CD4-positive, alpha-beta T cell treated with Interleukin-17A for 4 hours (primary cell): ENCODE data around the gene PLA2G4B.

Source experiments
- DNase-seq: peaks from one replicate; pipeline ENCODE4 v3.0.0-alpha.2; 2020; ENCODE audit warnings: mixed read lengths

Gene PLA2G4B

GRCh38 chr15:41838400-41838897 is at the start of gene PLA2G4B:
Gene PLA2G4B (plus strand): TSS chr15:41838847. CDS start chr15:41838914, 67 bp downstream.
- DNase-seq: no peak

- no peak for DNase-seq
These were observed 49.4 kb upstream of the PLA2G4B start for GRCh38 chr15:41789236-41789635.

GRCh38 chr15:41789662-41790061 is 49.0 kb upstream of the PLA2G4B start:
- DNase-seq: no peak

DNA sequence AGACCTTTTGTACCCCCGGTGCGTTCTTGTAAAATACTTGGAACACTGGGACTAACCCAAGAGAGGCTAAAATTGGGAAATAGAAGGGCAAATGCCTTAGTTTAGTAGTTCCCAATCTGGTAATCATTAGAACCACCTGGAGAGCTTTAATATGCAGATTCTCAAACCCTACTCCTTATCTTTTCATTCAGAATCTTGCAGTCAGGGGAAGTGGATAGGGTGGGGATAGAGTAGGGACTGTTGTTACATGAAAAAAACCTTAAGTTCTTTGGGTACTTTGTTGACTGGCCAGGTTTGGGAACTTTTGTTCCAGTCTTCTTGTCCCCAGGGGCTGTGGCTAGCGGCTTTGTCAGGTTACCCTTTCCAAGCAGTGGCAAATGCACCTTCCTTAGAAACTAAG is 48.5 kb upstream of the PLA2G4B start:
- DNase-seq: no peak

DNA sequence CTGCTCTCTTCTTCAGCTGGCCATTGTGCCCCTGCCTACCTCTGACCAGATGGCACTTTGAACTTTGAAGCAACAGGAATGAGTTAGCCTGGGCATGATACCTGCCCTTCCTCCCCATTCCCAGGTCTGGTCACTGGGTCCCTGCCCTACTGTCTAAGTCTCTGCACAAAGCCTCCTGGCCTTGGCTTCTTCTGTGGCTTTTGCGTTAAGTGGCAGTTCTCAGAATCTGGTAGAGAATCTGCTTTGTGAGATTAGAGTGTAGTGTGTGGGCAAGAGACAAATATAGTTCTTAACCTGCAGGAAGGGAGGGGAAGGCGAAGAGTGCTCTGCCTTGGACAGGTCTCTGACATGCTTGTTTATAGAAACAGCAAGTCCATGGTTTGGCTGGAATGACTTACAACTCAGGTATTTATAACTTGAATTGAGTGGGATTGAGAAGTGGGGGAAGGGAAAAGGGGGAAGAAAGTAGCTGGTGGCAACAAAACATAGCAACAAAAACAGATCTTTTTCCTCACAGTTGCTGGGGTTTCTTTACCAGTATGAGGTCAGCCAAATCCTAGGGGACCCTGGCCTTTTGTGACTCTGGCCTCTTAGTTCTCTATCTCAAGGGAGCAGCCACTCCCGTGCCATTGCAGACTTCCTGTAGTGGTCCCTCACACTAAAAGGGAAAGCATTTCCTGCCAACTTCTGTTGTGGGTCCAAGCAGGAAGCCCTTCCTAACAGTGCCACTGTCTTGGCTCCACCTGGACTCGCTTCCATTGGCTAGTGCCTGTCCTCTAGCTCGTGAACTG is 47.7 kb upstream of the PLA2G4B start:
- no peak for DNase-seq

DNA sequence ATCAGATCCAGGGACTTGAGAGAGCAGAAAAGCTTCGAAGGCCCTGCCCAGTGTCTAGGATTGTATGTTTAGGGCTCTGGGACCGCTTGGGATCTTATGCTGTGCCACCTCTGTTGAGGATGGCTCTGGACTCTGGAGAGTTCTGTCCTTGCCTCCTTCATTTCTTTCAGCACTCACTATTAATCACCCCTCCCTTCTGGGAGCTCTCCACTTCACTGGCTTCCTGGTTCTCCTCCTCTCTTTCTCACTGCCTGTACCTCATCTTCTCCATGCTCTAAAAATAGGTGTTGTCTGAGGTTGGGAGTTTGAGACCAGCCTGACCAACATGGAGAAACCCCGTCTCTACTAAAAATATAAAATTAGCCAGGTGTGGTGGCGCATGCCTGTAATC is 47.1 kb upstream of the PLA2G4B start:
- no peak for DNase-seq

DNA sequence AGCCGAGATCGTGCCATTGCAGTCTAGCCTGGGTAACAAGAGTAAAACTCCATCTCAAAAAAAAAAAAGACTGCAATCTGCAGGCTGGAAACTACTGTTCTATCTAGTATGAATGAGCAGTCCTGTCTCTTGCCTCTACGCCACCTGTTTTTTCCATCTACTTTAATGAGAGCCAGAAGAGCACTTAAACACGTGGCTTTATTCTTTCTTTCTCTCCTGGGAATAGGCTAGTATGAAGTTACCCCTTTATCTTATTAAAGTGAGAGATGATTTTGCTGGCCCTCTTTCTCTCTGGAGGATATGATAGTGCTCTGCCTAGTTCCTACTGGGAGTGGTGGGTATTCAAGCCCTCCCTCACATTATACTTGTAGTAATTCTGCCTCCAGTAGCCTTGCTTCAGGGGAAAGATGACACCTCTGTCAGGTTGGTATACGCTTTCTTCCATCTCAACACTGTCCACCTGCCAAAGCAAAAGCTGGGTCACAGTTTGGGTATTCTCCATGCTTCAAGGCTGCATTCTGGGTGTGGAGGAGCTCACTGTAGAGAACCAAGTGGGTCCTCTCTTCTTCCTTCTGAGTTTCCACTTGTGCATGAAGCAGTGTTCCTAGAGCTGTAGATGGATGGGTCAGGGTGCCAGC is 46.5 kb upstream of the PLA2G4B start:
- DNase-seq: no peak

- no peak for DNase-seq
These were observed 44.6 kb upstream of the PLA2G4B start for GRCh38 chr15:41794081-41794480.

DNA sequence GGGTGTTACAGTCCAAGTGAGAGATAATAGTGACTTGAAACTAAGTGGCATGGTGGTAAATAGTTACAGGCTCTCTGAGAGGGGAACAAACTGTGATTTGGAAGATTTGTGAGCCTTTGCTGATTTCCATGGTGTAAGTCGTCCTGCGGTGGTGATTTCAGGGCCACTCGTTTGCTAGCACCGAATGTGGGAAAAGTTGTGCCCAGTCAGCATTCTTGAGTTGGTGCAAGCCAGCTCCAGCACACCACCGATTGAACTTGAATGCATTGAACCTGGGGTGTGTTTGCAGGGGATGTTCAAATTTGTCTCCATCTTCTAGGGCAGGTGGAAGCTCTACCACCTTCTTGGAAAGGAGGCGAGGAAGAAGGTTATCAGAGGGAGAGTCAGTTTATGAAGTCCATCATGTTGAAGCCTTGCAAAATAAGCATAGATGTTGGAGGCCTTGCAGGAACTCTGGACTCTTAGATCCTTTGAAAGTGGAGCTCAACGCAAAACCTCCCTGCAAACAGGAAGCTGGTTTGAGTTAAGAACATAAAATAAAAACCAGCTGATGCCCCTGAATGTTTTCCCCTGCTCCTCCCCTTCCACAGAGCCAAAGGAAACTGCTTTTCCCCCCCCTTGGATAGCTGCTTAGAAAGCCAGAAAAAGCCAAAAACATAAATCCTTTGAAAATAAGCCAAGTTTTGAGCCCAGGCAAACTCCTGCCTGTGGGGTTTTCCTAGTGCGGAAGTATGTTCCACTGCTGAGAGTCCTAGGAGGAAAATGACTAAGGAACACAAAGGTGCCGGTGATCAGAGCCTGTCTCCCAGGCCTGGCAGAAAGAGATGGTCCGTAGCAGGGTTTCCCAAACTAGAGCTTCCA is 42.4 kb upstream of the PLA2G4B start:
- DNase-seq: no peak

- no peak for DNase-seq
These were observed 41.3 kb upstream of the PLA2G4B start for GRCh38 chr15:41797201-41797944.

DNA sequence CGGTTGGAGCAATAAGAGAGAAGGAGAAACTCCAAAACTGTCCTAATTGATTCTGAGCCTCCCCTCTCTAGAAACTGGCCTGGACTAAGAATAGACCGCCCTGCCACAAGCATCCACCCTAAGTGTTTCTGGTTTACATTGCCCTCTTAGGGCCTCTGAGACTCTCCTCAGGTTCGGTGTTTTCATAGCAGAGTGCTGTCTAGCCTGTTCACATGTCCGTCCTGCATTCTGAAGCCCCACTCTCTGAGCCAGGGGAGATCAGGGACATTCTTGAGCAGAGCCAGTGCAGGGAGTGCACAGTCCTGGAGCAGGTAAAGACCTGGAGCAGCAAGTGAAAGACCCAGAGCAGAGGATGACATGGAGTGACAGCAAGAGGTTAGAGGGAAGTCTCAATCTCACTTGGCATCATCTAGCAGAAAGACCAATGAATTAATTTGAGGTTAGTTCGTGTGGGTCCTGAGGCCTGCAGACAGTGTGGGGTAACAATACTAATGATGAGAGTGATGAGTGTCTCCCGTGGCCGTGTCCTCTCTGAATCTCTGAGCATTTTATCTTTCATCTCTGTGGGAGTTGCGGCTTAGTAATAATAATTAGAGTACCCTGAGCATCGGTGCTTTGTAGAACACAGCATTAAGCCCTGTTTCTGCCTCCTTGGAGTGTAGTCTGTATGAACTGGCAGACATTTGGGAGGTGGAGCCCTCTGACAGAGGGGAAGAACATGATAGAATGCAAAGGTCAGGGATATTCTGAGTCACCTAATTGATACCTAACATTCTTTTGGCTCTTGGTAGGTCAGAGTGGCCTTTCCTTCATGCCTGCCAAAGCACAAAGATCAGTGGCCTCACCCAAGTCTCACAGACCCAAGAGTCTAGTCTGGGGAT is 39.8 kb upstream of the PLA2G4B start:
- no peak for DNase-seq

GRCh38 chr15:41799488-41799805 is 39.2 kb upstream of the PLA2G4B start:
- DNase-seq: no peak

DNA sequence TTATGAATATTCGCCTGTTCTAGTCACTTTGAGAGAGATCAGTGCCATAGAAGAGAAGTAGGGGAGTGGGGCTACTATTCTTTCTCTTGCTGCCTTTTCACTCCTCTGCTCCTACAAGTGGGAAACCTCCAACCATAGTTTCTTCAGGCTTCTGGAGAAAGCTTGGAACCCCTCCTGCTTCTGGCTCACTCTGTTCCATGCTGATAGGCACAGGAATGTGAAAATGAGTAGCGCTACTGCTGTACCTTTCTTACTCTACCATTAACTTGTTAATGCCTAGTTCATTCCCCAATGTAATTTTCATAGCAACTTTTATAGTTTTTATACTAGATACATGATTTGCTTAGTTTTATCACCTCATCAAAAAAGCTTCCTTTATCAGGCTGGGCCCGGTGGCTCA is 37.5 kb upstream of the PLA2G4B start:
- no peak for DNase-seq

GRCh38 chr15:41801850-41802455 is 36.7 kb upstream of the PLA2G4B start:
- DNase-seq: no peak

- DNase-seq: no peak
These were observed 34.3 kb upstream of the PLA2G4B start for GRCh38 chr15:41804361-41804760.

DNA sequence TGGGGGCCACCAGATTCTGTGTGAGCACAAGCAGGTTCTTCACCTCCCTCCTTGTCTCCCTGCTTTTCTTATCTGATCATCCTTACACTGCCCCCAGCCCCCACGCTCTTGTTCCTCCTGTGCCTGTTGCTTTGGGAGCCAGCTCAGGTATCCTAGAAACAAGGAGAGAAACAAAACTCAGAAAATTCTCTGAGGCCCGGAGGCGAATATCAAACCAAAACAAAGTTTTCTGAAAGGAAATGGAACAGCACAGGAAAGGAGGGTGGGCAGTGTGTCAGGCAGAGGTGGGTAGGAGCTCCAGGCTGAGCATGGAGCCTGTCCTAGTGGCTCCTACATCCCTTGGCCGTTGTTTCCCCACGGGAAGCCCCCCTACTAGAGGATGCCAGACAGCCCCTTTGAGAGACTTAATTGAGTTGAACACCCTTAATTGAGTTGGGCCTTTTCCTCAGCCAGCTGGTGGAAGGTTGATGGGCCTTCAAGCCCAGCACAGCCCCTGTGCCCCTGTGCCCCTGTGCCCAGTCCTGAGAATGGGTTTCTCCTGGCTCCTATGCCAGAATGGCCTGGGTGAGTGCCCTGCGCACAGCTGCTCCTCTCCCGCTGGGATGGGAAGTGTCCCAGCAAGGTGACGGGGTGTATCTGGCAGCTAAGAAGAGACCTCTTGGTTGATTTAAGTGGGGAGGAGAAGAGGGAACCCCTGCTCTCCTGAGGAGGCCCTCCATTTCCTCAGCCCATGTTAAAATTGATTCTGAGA is 33.6 kb upstream of the PLA2G4B start:
- DNase-seq: no peak

- DNase-seq: no peak
These were observed 32.9 kb upstream of the PLA2G4B start for GRCh38 chr15:41805711-41806110.

GRCh38 chr15:41806291-41807181 is 32.1 kb upstream of the PLA2G4B start:
- DNase-seq: no peak

- no peak for DNase-seq
These were observed 29.5 kb upstream of the PLA2G4B start for GRCh38 chr15:41809121-41809520.
